Measurements from ENCODE around the gene SASH1. TPM values are rescaled to one million over a fixed set of nuclear protein-coding genes. Genes with fewer than 3 reads are reported as not detected.

SASH1 gene
- total RNA-seq, 1 experiment from 2014 or later: 11.7 TPM

GRCh38 chr6:148448369-148449012 lies 105.9 kb downstream of the SASH1 start (continued):
- no peak for TF ChIP-seq ZBTB33 (IDR thresholded peaks at IDR 0.05; ENCODE audit: extremely low read depth, insufficient replicate concordance, low read length)
- no peak for TF ChIP-seq SP1 (IDR thresholded peaks at IDR 0.05; ENCODE audit: low read depth)
- no peak for TF ChIP-seq JUND (IDR thresholded peaks at IDR 0.05)
- TF ChIP-seq CEBPB (IDR thresholded peaks at IDR 0.05; ENCODE audit: low read depth): no peak
- no peak for TF ChIP-seq TCF7L2 (IDR thresholded peaks at IDR 0.05; ENCODE audit: borderline replicate concordance, extremely low read depth, insufficient read depth, insufficient read length)
- TF ChIP-seq CTCF (IDR thresholded peaks at IDR 0.05 in 2 of 3, conservative IDR thresholded peaks at IDR 0.05 in 1 of 3; ENCODE audit: borderline replicate concordance in 1 of 3, insufficient read depth in 1 of 3, low read depth in 2 of 3, low read length in 2 of 3): no peak
- TF ChIP-seq RAD21 (IDR thresholded peaks at IDR 0.05; ENCODE audit: low read depth): no peak
- TF ChIP-seq ELF1 (IDR thresholded peaks at IDR 0.05; ENCODE audit: borderline replicate concordance, low read depth): no peak

DNA sequence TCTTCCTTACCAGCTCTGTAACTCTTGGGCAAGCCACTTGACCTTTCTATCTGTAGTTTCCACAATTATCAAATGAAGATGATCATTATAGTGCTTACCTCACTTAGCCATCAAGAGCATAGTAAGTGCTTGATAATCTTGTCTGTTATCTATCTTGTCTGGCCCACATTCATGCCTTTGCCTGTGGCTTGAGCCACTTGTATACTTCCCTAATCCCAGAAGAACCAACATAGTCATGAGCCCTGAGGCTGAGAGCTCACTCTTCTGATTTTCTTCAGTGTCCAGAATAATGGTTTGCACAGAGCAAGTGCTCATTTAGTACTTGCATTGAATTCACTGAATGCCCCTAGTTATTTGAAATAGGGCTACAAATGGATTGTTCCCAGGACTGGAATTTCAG lies 108.2 kb downstream of the SASH1 start:
- Histone ChIP-seq H3K4me1 (ENCODE audit: control insufficient read depth in 1 of 2, insufficient read depth in 2 of 2, low read length in 2 of 2) (no peaks in the 10 kb centered on the region), H3K4me2 (ENCODE audit: low read length) (no peak overlapping the region), H3K27ac (ENCODE audit: low read depth, low read length) (no peak overlapping the region), H3K9ac (ENCODE audit: low read length) (no peak overlapping the region), H4K20me1 (ENCODE audit: insufficient read depth) (no peaks in the 10 kb centered on the region), H2AFZ (ENCODE audit: low read depth, low read length, poor library complexity, severe bottlenecking) (no peak overlapping the region), H3K9me2 (ENCODE audit: insufficient read depth) (no peaks in the 10 kb centered on the region), H3K36me3 (ENCODE audit: control insufficient read depth in 1 of 2, insufficient read depth in 2 of 2, low read length in 2 of 2) (no peaks in the 10 kb centered on the region), H3K79me2 (ENCODE audit: insufficient read depth, low read length) (no peaks in the 10 kb centered on the region), H3K27me3 (ENCODE audit: insufficient read depth, low read length) (no peaks in the 10 kb centered on the region), H3K4me3 (replicated peaks in 1 of 2; ENCODE audit: low read depth in 1 of 2, low read length in 2 of 2) (no peak overlapping the region), H3K9me3 (ENCODE audit: control insufficient read depth in 1 of 2, insufficient read depth in 1 of 2, low read depth in 1 of 2, low read length in 2 of 2) (no peaks in the 10 kb centered on the region)
- POLR2A ChIA-PET: no interaction called here
- RAD21 ChIA-PET (ENCODE audit: low non-redundant PET in 1 of 2, low total read pairs in 2 of 2, uncharacterized antibody in 2 of 2, unreplicated experiment in 2 of 2): no interaction called here
- intact Hi-C loops (cut with micrococcal nuclease): no loop called here
- TF ChIP-seq RAD21 (IDR thresholded peaks at IDR 0.05; ENCODE audit: low read depth): no peak
- TF ChIP-seq TCF7L2 (IDR thresholded peaks at IDR 0.05; ENCODE audit: borderline replicate concordance, extremely low read depth, insufficient read depth, insufficient read length): no peak
- no peak for TF ChIP-seq REST (IDR thresholded peaks at IDR 0.05; ENCODE audit: low read depth)
- no peak for TF ChIP-seq SIN3A (IDR thresholded peaks at IDR 0.05; ENCODE audit: low read depth)
- no peak for TF ChIP-seq CBX3 (IDR thresholded peaks at IDR 0.05; ENCODE audit: low read depth)
- TF ChIP-seq FOSL1 (IDR thresholded peaks at IDR 0.05; ENCODE audit: low read depth): no peak
- TF ChIP-seq CTCF (IDR thresholded peaks at IDR 0.05 in 2 of 3, conservative IDR thresholded peaks at IDR 0.05 in 1 of 3; ENCODE audit: borderline replicate concordance in 1 of 3, insufficient read depth in 1 of 3, low read depth in 2 of 3, low read length in 2 of 3): no peak
- no peak for ATAC-seq
- DNase-seq (ENCODE audit: low read depth, low spot score): no peak
- no TSS peak for BruUV-seq (replicated peaks)
- CTCF ChIA-PET: no interaction called here
